HG02571 (cell line): ENCODE measurements around the gene CFAP70.
"Not testable (repeated sequence)": the region's sequence is repeated elsewhere in the genome, so short reads cannot be mapped to it uniquely, and the experiment has no call there.

Experiments
- ATAC-seq: cut with Tn5 transposase; IDR thresholded peaks from one replicate; pipeline ENCODE4 v1.9.1; 2021; ENCODE audit warnings: mild to moderate bottlenecking, moderate library complexity; ENCODE audit not compliant: unreplicated experiment

The CFAP70 gene

DNA sequence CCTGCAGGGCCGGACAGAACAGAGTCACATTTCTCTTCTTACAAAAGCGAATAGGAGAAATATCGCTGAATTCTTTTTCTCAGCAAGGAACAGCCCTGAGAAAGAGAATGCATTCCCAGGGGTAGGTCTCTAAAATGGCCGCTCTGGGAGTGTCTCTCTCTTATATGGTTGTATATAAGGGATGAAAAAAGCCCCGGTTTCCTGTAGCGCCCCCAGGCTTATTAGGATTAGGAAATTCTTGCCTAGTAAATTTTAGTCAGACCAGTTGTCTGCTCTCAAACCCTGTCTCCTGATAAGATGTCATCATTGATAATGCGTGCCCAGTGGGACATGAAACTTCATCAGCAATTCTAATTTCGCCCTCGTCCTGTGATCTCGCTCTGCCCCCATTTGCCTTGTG is 100.1 kb downstream of the CFAP70 start:
- ATAC-seq: not testable (repeated sequence)

GRCh38 chr10:73253225-73253555 is 105.5 kb downstream of the CFAP70 start:
- ATAC-seq: no peak

GRCh38 chr10:73252445-73253224 is 106.0 kb downstream of the CFAP70 start, which contains the start of gene MRPS16:
TSS of gene MRPS16 (minus strand) at chr10:73252644. CDS start at chr10:73252482, 162 bp downstream.
- ATAC-seq: peak; percentile 78

DNA sequence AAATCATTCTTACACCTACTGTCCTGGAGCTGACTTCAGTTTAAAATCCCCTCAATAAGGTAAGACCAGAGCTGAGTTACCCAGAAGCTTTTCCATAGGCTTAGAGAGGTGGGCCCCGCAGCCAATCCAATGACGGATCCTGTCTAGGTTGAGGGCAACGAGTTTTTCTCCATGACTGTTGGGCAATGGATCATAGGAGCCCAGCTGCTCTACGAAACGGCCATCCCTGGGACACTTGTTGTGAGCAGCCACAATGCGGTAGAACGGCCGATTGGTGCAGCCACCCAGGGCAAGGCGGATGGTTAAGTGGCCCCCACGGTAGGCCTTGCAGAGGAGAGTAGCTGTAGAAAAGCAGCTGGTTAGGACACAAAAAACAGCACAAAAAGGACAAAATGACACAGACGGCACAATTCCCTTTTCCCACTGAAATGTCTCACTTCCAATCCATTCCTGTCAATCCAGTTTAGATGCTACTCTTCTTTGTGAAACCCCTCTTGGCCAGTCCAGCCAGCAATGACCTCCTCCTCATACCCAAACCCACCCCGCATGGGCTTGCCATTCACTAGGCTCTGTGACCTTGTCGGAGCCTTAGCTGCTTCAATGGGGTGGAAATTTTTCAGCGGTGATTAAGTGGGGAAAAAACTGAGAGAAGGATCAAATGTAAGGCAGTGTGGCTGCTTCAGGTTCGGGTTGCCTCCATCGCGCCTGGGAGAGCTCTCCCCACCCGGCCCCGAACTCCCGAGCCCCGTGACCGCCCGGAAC is 106.8 kb downstream of the CFAP70 start:
- ATAC-seq: peak; percentile 40

- no peak for ATAC-seq
These were observed 110.4 kb downstream of the CFAP70 start for GRCh38 chr10:73248259-73248724.

GRCh38 chr10:73247509-73248258 is 111.0 kb downstream of the CFAP70 start:
- ATAC-seq: no peak

DNA sequence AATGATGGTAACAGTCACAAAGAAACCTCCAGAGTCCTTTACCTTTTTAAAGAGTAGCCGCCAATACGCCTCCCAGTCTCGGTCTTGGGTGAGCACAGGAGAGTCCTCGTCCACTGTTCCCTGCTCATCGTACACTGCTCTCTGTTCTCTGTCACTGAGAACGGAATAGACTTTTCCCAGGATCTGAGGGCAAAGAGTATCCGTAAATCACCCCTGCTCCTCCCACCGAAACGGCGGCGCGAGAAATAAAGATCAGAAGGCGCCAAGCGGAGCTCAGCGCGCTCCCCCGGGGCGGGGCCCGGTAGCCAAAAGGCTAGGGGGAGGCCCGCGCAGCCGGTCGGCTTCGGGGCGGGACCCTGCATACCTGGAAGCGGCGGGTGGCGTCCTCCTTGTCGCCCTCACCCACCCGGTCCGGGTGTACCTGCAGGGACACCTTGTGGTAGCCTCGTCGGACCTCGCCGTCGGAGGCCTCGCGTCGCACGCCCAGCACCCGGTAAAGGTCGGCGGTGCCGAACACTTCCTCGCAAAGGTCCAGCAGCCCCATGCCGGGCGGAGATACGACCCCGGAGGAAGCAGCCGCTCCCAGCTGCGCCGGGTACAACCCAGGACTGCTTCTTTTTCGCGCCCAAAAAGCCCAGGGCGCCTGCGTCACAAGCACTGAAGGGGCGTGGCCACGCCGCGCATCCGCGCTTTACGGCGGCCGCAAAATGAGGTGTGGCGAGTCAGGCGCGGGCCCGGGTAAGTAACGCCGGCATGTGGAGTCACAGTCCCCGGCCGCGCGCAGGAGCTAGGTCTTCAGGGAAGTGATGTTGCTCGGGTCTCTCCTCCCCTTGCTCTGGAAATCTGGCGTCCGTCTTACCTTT is 111.8 kb downstream of the CFAP70 start, which contains the start of gene DNAJC9:
Gene DNAJC9 (minus strand): TSS at position 610 of the 863 bp plus-strand sequence. CDS start 66 bp downstream, at position 544.
- ATAC-seq: peak; percentile 81

- no peak for ATAC-seq
These were observed 112.4 kb downstream of the CFAP70 start for GRCh38 chr10:73246322-73246645.

DNA sequence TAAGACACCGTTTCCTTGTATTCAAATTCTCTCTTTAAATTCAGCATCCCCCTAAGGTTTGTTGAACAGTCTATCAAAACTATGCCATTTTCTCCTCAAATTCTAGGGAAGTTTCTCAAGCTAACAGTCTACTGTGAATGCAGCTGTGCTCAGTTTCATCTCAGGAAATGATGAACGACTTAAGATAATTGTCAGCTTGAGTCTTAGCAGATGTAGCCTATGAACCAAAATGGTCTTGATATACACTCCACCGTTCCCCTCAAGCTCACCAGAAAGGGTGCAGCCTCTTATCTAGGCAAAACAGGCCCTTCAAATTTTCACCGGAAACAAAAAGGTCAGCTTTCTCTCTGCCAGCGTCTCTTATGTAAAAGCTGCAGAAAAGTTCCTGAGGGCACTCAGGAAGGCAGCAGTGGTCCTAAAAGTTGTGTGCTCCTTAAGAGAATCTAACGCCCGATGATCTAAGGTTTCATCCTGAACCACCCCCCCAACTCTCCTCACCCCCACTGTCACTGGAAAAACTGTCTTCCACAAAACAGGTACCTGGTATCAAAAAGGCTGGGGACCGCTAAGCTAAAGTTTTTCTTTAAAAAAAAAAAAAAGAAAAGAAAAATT is 113.7 kb downstream of the CFAP70 start:
- ATAC-seq: no peak

DNA sequence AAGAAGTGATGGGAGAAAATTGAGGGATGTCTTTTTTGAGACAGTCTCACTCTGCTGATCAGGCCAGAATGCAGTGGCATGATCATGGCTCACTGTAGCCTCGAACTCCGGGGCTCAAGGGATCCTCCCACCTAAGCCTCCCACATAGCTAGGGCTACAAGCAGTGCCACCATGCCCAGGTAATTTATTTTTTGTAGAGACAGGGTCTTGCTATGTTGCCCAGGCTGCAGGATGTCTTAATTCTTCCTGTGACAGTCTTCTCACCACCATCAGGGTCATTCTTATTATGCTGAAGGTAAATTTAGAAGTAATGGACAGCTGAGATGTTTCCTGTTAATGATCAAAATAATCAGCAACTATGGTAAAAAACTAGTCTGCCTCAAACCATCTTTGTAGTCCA is 118.8 kb downstream of the CFAP70 start:
- ATAC-seq: no peak

- no peak for ATAC-seq
These were observed 119.6 kb downstream of the CFAP70 start for GRCh38 chr10:73238990-73239566.

- no peak for ATAC-seq
These were observed 124.0 kb downstream of the CFAP70 start for GRCh38 chr10:73234695-73235094.

GRCh38 chr10:73233883-73234282 is 124.8 kb downstream of the CFAP70 start:
- no peak for ATAC-seq

- no peak for ATAC-seq
These were observed 125.8 kb downstream of the CFAP70 start for GRCh38 chr10:73232887-73233286.

GRCh38 chr10:73229567-73229966 is 129.1 kb downstream of the CFAP70 start:
- no peak for ATAC-seq

GRCh38 chr10:73228247-73228646 is 130.4 kb downstream of the CFAP70 start:
- ATAC-seq: no peak

DNA sequence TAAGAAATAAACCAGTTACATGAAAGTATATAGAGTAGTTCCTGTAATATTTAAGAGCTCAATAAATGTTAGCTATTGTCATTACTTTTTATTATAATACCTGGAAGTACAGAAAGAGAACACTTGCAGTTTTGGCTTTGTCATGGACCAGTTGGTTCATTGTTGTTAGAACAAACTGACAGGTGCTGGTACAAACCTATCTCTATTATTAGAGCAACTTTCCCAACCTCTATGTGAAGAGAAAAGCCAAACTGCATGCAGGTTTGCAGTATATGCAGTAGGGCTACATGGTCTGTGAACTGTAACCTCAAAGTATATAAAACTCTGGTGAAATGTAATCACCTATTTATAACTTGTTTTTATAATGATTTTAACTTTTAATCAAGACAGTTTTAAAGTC is 132.0 kb downstream of the CFAP70 start:
- ATAC-seq: no peak

DNA sequence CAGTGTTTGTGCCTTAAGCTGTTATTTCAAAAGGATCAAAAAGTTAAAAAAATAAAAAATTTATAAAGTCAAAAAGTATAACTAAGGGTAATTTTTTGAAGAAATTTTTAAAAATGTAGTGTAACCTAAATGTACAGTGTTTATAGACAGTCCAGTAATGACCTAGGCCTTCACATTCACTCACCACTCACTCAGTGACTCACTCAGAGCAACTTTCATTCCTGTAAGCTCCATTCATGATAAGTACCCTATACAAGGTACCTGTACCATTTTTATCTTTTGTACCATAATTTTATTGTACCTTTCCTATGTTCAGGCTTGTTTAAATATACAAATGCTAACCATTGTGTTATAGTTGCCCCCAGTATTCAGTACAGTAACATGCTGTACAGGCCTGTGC is 133.1 kb downstream of the CFAP70 start:
- ATAC-seq: no peak

DNA sequence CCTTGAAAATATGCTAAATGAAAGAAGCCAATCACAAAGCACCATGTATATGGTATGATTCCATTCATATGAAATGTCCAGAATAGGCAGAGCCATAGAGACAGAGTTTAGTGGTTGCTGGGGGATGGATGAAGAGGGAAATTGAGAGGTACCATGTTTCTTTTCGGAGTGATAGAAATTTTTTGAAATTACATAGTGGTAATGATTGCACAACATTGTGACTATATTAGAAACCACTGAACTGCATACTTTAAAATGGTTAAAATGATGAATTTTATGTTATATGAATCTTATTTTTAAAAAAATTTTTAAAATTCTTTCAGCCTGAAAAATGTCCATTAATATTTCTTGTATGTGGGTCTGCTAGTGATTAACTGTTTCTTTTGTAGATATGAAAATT is 137.7 kb downstream of the CFAP70 start:
- no peak for ATAC-seq

DNA sequence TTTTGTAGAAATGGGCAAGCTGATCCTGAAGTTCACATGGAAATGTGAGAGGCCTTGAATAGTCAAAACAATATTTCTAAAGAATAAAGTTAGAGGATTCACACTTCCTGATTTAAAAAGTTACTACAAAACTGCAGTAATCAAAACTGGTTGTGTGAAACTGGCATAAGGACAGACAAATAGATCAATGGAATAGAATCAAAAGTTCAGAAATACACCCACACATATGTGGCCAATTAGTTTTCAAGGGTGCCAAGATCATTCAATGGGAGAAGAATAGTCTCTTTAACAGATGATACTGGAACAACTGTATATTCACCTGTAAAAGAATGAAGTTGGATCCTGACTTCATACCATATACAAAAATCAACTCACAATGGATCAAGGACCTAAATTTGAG is 139.3 kb downstream of the CFAP70 start:
- no peak for ATAC-seq
